Suprapubic skin (tissue), 4 donors: Measurements from ENCODE around the gene MEX3A.

Source experiments
- EP300 ChIP-seq: sonication (generic); formaldehyde crosslinking; IDR thresholded peaks from one replicate; pipeline ENCODE4 v1.6.1; 2017; ENCODE audit warnings: antibody characterized with exemption
- POLR2A ChIP-seq, 2 donors: fragments of 450-650 bp; IDR thresholded peaks; one replicate each; pipeline ENCODE4 v1.6.1; 2017; ENCODE audit warnings: antibody characterized with exemption in 2 of 2, mild to moderate bottlenecking in 2 of 2, moderate library complexity in 2 of 2
- POLR2AphosphoS5 ChIP-seq, 3 donors: sonication (generic); formaldehyde crosslinking; IDR thresholded peaks; one replicate each; pipeline ENCODE4 v1.6.1; 2017; ENCODE audit warnings: antibody characterized with exemption in 3 of 3
- TF ChIP-seq, protein P1 (sequence below), 2 donors: fragments of 200-600 bp in 1 of 2; fragments of 450-650 bp in 1 of 2; sonication (generic) in 1 of 2; IDR thresholded peaks; one replicate each; pipeline ENCODE4 v1.5.1; 2016 to 2019; ENCODE audit warnings: antibody characterized with exemption in 2 of 2, mild to moderate bottlenecking in 1 of 2, moderate library complexity in 1 of 2

DNA sequence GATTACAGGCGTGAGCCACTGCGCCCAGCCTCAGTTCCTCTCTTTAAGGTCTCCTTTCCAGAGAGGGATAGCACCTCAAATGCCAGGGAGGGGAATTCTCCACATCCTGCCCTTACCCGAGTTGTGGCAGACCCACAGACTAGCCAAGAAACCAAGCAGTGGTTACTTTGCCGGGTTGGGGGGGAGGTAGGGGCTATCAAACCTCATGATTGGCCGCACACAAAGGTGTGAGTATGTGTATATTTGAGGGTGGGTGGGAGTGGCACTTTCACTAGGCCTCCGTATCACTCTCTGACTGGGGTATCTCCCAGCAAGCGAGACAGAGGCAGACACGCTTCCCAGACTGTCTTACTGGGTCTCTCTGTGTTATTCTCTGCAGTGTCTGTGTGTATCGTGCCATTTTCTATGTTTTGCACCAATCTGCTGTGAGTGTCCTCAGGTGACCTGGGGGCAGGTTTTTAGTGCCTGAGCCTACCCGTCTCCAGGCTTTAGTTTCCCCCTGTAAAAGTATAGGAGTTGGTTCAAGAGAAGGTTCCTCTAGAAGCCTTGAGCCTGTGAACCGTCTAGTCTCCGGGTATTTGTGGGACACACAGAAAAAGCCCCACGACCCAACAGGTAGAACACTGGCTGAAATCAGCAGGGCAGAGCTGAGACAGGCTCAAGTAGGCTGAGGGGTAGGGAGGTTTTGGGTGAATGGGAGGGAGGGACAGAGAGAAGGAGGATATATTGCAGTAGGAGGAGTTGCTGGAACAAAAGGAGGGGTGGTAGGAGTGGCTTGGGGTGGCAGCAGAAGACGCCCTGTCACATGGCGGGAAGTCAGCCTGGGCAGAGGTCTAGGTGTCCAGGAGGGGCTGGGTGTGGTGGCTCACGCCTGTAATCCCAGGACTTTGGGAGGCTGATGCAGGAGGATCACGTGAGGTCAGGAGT lies 42.6 kb upstream of the MEX3A start:
- TF ChIP-seq POLR2A (IDR thresholded peaks at IDR 0.05) = peak in 1 of 2 donors; percentile 46
- TF ChIP-seq, protein P1, sequence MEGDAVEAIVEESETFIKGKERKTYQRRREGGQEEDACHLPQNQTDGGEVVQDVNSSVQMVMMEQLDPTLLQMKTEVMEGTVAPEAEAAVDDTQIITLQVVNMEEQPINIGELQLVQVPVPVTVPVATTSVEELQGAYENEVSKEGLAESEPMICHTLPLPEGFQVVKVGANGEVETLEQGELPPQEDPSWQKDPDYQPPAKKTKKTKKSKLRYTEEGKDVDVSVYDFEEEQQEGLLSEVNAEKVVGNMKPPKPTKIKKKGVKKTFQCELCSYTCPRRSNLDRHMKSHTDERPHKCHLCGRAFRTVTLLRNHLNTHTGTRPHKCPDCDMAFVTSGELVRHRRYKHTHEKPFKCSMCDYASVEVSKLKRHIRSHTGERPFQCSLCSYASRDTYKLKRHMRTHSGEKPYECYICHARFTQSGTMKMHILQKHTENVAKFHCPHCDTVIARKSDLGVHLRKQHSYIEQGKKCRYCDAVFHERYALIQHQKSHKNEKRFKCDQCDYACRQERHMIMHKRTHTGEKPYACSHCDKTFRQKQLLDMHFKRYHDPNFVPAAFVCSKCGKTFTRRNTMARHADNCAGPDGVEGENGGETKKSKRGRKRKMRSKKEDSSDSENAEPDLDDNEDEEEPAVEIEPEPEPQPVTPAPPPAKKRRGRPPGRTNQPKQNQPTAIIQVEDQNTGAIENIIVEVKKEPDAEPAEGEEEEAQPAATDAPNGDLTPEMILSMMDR (IDR thresholded peaks at IDR 0.05) = no peak
- TF ChIP-seq EP300 = no peak
- peak in 1 of 3 donors; percentile 50 for TF ChIP-seq POLR2AphosphoS5 (IDR thresholded peaks at IDR 0.05)
